ENCODE data around the gene TPI1.
"Not testable (repeated sequence)": the region's sequence is repeated elsewhere in the genome, so short reads cannot be mapped to it uniquely, and the experiment has no call there.

The TPI1 gene

GRCh38 chr12:6869049-6870021 lies 2.0 kb downstream of the TPI1 start:
- peak; percentile 61 for DNase-seq

GRCh38 chr12:6870304-6870703 lies 3.0 kb downstream of the TPI1 start:
- DNase-seq: not testable (repeated sequence)

GRCh38 chr12:6871052-6871957 lies 4.0 kb downstream of the TPI1 start:
- DNase-seq: no peak

- DNase-seq: peak; percentile 71
Measured at GRCh38 chr12:6872073-6873048, 5.0 kb downstream of the TPI1 start.

- peak; percentile 93 for DNase-seq
Measured at GRCh38 chr12:6873094-6874014, 6.0 kb downstream of the TPI1 start, which contains the start of gene SPSB2. Gene SPSB2, minus strand, starts transcription at chr12:6873303. Its CDS starts 402 bp downstream, at chr12:6872901.

- DNase-seq: not testable (repeated sequence)
Measured at GRCh38 chr12:6874015-6874368, 6.7 kb downstream of the TPI1 start.

GRCh38 chr12:6879824-6880223 lies 12.5 kb downstream of the TPI1 start:
- DNase-seq: not testable (repeated sequence)

- DNase-seq: no peak
Measured at GRCh38 chr12:6883252-6883651, 15.9 kb downstream of the TPI1 start.

- DNase-seq: no peak
Measured at GRCh38 chr12:6883683-6884082, 16.4 kb downstream of the TPI1 start.

- no peak for DNase-seq
Measured at GRCh38 chr12:6884539-6884938, 17.2 kb downstream of the TPI1 start.

GRCh38 chr12:6886206-6886999 lies 19.1 kb downstream of the TPI1 start:
- not testable (repeated sequence) for DNase-seq

- no peak for DNase-seq
Measured at GRCh38 chr12:6887460-6887859, 20.1 kb downstream of the TPI1 start.

- DNase-seq: no peak
Measured at GRCh38 chr12:6888360-6888759, 21.0 kb downstream of the TPI1 start.

- not testable (repeated sequence) for DNase-seq
Measured at GRCh38 chr12:6888794-6889193, 21.5 kb downstream of the TPI1 start.

- not testable (repeated sequence) for DNase-seq
Measured at GRCh38 chr12:6889775-6890573, 22.6 kb downstream of the TPI1 start.

- DNase-seq: peak; percentile 97
Measured at GRCh38 chr12:6890789-6891645, 23.7 kb downstream of the TPI1 start.

- no peak for DNase-seq
Measured at GRCh38 chr12:6891646-6892001, 24.3 kb downstream of the TPI1 start.

GRCh38 chr12:6892683-6893082 lies 25.4 kb downstream of the TPI1 start:
- DNase-seq: not testable (repeated sequence)
